GM21381 (cell line): ENCODE results near the gene GMPR2.

ENCODE experiments used
- ATAC-seq: cut with Tn5 transposase; IDR thresholded peaks from one replicate; pipeline ENCODE4 v1.9.1; 2021; ENCODE audit warnings: mild to moderate bottlenecking, moderate library complexity; ENCODE audit not compliant: unreplicated experiment

GMPR2 gene

GRCh38 chr14:24282736-24283135, 50.0 kb downstream of the GMPR2 start:
- no peak for ATAC-seq

GRCh38 chr14:24283796-24284460, 51.2 kb downstream of the GMPR2 start:
- no peak for ATAC-seq

- ATAC-seq = no peak
These were observed 51.8 kb downstream of the GMPR2 start for GRCh38 chr14:24284501-24285035.

GRCh38 chr14:24285351-24285750, 52.6 kb downstream of the GMPR2 start:
- ATAC-seq = no peak

- no peak for ATAC-seq
These were observed 54.3 kb downstream of the GMPR2 start for GRCh38 chr14:24286996-24287395.
